Measurements from ENCODE around the gene YJU2.
A peak's percentile ranks its signal among the peaks of the same experiment; 100 is the strongest.
"Not testable (repeated sequence)": the region's sequence is repeated elsewhere in the genome, so short reads cannot be mapped to it uniquely, and the experiment has no call there.

The YJU2 gene

DNA sequence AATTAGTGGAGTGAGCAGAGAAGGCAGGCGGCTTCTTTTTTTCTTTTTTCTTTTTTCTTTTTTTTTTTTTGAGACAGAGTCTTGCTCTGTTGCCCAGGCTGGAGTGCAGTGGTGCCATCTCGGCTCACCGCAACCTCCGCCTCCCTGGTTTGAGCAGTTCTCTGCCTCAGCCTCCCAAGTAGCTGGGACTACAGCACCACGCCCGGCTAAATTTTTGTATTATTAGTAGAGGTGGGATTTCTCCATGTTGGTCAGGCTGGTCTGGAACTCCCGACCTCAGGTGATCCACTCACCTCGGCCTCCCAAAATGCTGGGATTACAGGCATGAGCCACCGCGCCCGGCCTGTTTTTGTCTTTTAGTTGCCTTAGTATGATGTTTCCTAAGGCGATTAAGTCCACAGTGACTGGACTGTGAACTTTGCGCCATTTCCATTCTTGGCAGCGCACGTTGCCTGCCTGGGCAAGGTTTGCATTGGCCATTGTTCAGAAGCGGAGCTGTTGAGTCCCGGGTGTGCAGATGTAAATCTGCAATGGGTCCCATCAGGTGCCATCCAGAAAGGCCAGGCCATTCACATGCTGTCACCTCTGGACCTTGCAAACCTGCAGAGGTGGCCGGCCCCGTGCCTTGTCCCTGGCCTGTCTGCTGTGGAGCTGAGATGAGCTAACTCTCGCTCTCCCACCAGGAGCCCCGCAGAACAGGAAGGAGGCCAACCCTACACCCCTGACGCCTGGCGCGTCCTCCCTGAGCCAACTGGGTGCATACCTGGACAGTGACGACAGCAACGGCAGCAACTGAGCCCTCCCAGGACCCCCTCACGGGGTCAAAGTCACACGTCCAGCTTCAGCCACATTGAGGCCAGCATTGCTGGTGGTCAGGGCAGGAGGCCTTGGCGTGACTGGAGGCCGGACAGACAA lies 21.3 kb downstream of the YJU2 start:
- DNase-seq (ENCODE audit: low read depth) = no peak

DNA sequence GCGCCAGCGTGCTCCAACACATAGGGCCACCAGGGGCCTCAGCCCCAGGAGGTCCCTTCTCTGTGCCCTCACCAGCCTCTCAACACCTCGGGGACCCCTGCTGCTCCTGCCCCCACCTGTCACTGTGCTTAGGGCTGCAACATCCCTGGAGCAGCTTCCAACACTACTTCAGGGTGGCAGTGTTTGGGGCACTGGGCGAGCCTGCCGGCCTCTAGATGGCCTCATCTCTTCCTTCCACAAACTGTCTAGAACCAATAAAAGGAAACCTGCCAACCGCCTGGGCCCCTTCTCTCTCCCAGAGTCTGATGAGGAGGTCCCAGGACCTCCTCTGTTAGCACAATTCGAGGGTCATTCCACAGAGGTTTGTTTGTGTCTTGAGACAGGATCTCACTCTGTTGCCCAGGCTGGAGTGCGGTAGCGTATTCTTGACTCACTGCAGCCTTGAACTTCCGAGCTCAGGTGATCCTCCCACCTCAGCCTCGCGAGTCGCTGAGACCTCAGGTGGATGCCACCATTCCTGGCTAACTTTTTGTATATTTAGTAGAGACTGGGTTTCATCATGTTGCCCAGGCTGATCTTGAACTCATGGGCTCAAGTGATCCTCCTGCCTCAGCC lies 22.0 kb downstream of the YJU2 start:
- DNase-seq (ENCODE audit: low read depth) = no peak

DNA sequence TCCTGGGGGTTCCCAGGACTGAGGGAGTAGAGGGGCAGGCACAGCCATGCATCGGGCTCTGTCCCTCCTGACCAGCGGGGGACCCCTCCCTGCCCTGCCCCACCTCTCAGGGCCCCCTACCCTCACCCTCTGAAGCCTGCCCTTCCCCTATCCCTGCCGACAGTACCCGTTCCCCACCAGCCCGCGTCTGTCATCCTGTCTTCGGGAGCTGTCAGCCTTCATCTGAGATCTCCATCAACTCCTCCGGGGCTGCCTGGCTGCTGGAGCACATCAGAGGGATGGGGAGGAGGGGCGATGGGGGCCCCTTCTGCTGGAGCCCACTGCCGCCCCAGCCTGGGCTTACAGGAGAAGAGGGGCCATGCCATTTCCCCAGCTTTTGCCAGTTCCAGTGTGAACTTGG lies 26.0 kb downstream of the YJU2 start:
- DNase-seq (ENCODE audit: low read depth) = no peak

GRCh38 chr19:4274321-4274686 lies 27.4 kb downstream of the YJU2 start:
- not testable (repeated sequence) for DNase-seq (ENCODE audit: low read depth)

DNA sequence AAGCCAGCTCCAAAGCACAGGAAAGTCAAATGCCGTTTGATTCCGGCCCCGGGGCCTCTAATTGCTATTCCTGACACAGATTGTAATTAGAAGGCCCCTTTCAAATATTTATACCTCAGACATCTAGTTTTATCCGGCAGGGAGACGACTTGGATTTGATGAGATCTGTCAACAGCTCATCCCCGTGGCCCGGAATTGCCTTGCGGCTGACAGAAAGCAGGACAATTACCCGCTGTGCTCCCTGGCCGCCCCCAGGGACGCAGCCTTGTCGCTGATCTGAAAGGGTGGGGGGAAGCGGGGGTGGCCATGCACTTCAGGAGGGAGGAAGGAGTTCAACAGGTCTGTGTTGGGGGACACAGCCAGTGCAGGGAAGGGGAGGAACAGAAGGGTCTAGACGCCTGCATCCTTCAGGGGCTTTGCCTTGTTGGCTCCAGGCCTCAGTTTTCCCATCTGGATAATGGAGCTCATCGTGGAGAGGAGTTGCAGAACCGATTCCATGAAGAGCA lies 30.4 kb downstream of the YJU2 start:
- DNase-seq (ENCODE audit: low read depth) = no peak

DNA sequence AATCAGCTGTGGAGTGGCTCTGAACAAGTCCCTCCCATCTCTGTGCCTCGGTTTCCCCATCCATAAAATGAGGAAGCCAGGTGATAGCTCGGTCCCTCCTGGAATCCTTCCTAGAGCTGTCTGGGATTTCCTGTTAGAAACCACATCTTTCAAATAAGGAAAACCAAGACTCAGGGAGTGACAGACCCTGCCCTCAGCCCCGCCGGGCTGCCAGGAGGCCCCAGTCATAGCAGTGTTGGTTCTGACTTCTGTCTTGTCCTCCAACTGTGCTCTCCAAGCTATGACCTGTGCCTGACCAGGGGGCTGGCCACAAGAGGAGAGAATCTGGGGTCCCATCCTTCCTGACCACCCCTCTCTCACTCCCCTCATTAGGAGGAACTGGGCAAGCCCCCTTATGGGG lies 31.1 kb downstream of the YJU2 start:
- DNase-seq (ENCODE audit: low read depth) = no peak

- DNase-seq (ENCODE audit: low read depth) = no peak
Observed at GRCh38 chr19:4278419-4279266, 31.8 kb downstream of the YJU2 start, which contains the start of gene SHD. SHD (plus strand) TSS chr19:4279266; CDS start chr19:4280064, 798 bp downstream.

GRCh38 chr19:4279267-4279529 lies 32.3 kb downstream of the YJU2 start:
- no peak for DNase-seq (ENCODE audit: low read depth)

GRCh38 chr19:4279530-4280422 lies 32.9 kb downstream of the YJU2 start:
- DNase-seq (ENCODE audit: low read depth) = no peak

- no peak for DNase-seq (ENCODE audit: low read depth)
Observed at GRCh38 chr19:4284176-4284958, 37.5 kb downstream of the YJU2 start.

DNA sequence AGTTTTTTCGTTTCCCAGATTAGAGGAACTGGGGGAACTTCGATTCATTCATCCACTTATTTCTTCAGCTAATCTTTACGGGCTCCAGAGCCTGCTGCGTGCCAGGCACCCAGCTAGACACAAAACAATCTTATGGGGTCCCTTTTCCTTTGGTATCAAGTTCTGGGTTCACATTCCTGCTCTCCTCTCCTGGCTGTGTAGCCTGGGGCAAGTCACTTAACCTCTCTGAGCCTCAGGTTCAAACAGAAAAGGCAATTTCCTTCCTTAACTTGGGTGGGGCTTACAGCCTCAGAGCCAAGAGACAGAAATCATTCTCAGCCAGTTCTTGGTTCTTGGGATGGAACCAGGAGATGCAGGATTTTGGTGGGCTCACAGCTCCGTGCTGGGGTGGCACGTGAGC lies 38.1 kb downstream of the YJU2 start:
- DNase-seq (ENCODE audit: low read depth) = no peak

DNA sequence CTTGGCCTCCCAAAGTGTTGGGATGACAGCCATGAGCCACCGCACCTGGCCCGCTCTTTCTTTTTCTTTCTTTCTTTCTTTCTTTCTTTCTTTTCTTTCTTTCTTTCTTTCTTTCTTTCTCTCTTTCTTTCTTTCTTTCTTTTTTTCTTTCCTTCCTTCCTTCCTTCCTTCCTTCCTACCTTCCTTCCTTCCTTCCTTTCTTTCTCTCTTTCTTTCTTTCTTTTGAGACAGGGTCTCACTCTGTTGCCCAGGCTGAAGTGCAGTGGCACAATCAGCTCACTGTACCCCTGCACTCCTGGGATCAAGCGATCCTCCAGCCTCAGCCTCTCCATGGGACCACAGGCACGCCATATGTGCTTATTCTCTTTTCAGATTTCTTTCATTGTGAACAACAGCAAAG lies 39.3 kb downstream of the YJU2 start:
- DNase-seq (ENCODE audit: low read depth) = not testable (repeated sequence)

DNA sequence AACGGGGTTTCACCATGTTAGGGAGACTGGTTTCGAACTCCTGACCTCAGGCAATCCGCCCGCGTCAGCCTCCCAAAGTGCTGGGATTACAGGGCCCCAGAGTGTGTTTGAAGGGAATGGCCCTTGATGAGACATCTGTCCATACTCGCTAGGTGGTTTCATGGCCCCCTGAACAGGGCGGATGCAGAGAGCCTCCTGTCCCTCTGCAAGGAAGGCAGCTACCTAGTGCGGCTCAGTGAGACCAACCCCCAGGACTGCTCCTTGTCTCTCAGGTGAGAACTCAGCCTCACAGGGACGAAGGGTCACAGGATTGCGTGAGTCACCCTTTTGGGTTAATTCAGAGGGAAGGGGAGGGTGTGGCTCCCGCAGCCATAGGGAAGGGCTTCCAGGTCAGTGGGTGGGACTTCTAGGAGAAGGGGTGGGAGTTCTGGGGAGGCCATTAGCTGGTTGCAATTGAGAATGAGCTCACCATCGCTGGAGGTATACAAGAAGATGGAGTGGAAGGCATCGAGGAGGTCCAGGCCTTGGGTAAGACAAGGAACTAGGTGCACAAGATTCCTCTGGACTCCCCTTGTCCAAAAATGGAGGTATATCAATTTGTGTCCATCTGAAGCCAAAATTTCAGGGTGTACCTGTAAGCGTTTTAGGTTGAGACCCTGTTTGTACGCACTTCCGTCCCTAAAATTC lies 41.4 kb downstream of the YJU2 start:
- no peak for DNase-seq (ENCODE audit: low read depth)

GRCh38 chr19:4291184-4291732 lies 44.4 kb downstream of the YJU2 start:
- DNase-seq (ENCODE audit: low read depth) = no peak

- no peak for DNase-seq (ENCODE audit: low read depth)
Observed at GRCh38 chr19:4292515-4292914, 45.6 kb downstream of the YJU2 start.

GRCh38 chr19:4294389-4294788 lies 47.5 kb downstream of the YJU2 start:
- no peak for DNase-seq (ENCODE audit: low read depth)

GRCh38 chr19:4295972-4296771 lies 49.3 kb downstream of the YJU2 start:
- no peak for DNase-seq (ENCODE audit: low read depth)

GRCh38 chr19:4297901-4298809 lies 51.3 kb downstream of the YJU2 start:
- DNase-seq (ENCODE audit: low read depth) = peak; percentile 20

All from stimulated activated CD8-positive, alpha-beta memory T cell treated with anti-CD3 and anti-CD28 coated beads, Interleukin-4, amount 100 ng/mL, for 24 hours (primary cell).